ENCODE data around the gene TFPI. TPM values are rescaled to one million over a fixed set of nuclear protein-coding genes. Genes with fewer than 3 reads are reported as not detected.

Gene TFPI
- total RNA-seq, 1 experiment from 2014 or later, result 8.4 TPM

DNA sequence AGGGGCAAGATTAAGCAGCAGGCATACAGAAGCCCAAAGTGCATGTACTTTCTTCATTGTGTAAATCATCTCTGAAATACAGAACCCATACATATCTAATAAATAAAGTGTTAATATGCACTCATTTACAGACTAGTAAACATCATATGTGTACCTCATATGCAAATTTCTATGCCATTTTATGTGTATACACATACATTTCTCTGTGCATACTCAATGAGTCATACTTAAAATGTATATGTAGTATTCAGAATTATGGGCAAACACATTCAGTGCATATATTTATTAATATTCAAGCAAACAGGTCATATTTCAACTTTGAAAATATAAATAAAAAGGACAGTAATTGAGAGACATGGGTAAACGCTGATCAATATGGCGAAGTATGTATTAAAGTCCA is 50.5 kb downstream of the TFPI start:
- H3K36me3 Mint-ChIP-seq, result peaks cover 16% of the 10 kb centered on the region; the same call in 1 of the 2 replicates
- no peak overlapping the region for H3K4me3 Mint-ChIP-seq
- TF ChIP-seq ZNF121 (CRISPR knock-in tag; IDR thresholded peaks at IDR 0.05), result no peak
- no peak for TF ChIP-seq ZNF532 (CRISPR knock-in tag; IDR thresholded peaks at IDR 0.05; ENCODE audit: borderline replicate concordance)
- TF ChIP-seq FOXK1 (CRISPR knock-in tag; IDR thresholded peaks at IDR 0.05), result no peak
- TF ChIP-seq, protein P1, sequence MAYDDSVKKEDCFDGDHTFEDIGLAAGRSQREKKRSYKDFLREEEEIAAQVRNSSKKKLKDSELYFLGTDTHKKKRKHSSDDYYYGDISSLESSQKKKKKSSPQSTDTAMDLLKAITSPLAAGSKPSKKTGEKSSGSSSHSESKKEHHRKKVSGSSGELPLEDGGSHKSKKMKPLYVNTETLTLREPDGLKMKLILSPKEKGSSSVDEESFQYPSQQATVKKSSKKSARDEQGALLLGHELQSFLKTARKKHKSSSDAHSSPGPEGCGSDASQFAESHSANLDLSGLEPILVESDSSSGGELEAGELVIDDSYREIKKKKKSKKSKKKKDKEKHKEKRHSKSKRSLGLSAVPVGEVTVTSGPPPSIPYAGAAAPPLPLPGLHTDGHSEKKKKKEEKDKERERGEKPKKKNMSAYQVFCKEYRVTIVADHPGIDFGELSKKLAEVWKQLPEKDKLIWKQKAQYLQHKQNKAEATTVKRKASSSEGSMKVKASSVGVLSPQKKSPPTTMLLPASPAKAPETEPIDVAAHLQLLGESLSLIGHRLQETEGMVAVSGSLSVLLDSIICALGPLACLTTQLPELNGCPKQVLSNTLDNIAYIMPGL (CRISPR knock-in tag; IDR thresholded peaks at IDR 0.05), result no peak
- no peak for TF ChIP-seq NR3C1 (CRISPR knock-in tag; conservative IDR thresholded peaks at IDR 0.05; ENCODE audit: low read depth)
- TF ChIP-seq, protein P2, sequence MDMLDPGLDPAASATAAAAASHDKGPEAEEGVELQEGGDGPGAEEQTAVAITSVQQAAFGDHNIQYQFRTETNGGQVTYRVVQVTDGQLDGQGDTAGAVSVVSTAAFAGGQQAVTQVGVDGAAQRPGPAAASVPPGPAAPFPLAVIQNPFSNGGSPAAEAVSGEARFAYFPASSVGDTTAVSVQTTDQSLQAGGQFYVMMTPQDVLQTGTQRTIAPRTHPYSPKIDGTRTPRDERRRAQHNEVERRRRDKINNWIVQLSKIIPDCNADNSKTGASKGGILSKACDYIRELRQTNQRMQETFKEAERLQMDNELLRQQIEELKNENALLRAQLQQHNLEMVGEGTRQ (CRISPR knock-in tag; IDR thresholded peaks at IDR 0.05), result no peak
- no peak for TF ChIP-seq CBFB (CRISPR knock-in tag; IDR thresholded peaks at IDR 0.05; ENCODE audit: low read depth)
- no peak for TF ChIP-seq SP1 (CRISPR knock-in tag; conservative IDR thresholded peaks at IDR 0.05)
- TF ChIP-seq ZNF396 (CRISPR knock-in tag; IDR thresholded peaks at IDR 0.05; ENCODE audit: borderline replicate concordance), result no peak
- no peak for TF ChIP-seq RORB (CRISPR knock-in tag; IDR thresholded peaks at IDR 0.05)
- no peak for TF ChIP-seq CREB1 (CRISPR knock-in tag; IDR thresholded peaks at IDR 0.05)
- no peak for TF ChIP-seq ZNF416 (CRISPR knock-in tag; IDR thresholded peaks at IDR 0.05)
- DNase-seq (ENCODE audit: low spot score) (no peak), ATAC-seq (no peak)
- CTCF ChIA-PET, result interaction anchor here (5.9 kb wide), 1 partner anchor 76 kb away, joined by 195 read pairs; no protein-coding TSS in a partner anchor
- peaks cover 15% of the 10 kb centered on the region for H3K9me3 Mint-ChIP-seq
- POLR2A ChIA-PET, result no interaction called here
- no peak overlapping the region for H3K27ac Mint-ChIP-seq
- peaks cover 3% of the 10 kb centered on the region; the same call in 1 of the 2 replicates for H3K27me3 Mint-ChIP-seq (ENCODE audit: low read depth)
- peaks cover 23% of the 10 kb centered on the region for H3K4me1 Mint-ChIP-seq

DNA sequence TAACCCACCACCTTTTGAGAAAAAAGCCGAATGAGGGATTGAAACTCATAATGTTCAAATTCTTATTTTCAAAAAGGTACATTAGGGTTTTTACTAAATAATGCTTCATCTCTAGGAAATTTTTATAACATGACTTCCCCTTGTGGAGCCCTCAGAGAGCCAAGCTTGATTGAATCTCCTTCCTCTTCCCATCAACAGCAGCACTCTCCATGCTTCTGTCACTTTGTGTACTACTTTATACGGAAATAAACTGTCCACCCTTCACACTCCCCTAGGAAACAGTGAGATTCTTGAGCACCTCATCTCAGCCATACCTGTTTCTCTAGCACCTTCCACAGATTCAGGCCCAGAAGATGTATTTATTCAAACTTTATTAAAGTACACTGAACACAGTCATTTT is 51.8 kb downstream of the TFPI start:
- ChIA-PET CTCF (interaction anchor here (0.9 to 5.9 kb wide), 2 partner anchors 78 to 341 kb away, joined by 3 to 195 read pairs; no protein-coding TSS in a partner anchor), POLR2A (no interaction called here)
- DNase-seq (ENCODE audit: low spot score) (no peak), ATAC-seq (no peak)
- Mint-ChIP-seq H3K27me3 (ENCODE audit: low read depth) (no peaks in the 10 kb centered on the region), H3K27ac (peak overlapping the region; percentile 0), H3K9me3 (peaks cover 6% of the 10 kb centered on the region), H3K4me3 (no peak overlapping the region), H3K4me1 (peaks cover 23% of the 10 kb centered on the region), H3K36me3 (0 out of 2 replicates have a peak, but pooled peaks cover 5% of the 10 kb centered on the region)
- no peak for TF ChIP-seq TCF7 (CRISPR knock-in tag; IDR thresholded peaks at IDR 0.05; ENCODE audit: low read depth)
- no peak for TF ChIP-seq ATF3 (CRISPR knock-in tag; conservative IDR thresholded peaks at IDR 0.05)
- TF ChIP-seq SMAD3 (CRISPR knock-in tag; IDR thresholded peaks at IDR 0.05; ENCODE audit: borderline replicate concordance), result no peak
- no peak for TF ChIP-seq PREB (CRISPR knock-in tag; IDR thresholded peaks at IDR 0.05; ENCODE audit: borderline replicate concordance)
- no peak for TF ChIP-seq ETV6 (CRISPR knock-in tag; IDR thresholded peaks at IDR 0.05)
- no peak for TF ChIP-seq AR (CRISPR knock-in tag; IDR thresholded peaks at IDR 0.05)
- TF ChIP-seq NR1H2 (CRISPR knock-in tag; IDR thresholded peaks at IDR 0.05), result no peak
- no peak for TF ChIP-seq ZNF396 (CRISPR knock-in tag; IDR thresholded peaks at IDR 0.05; ENCODE audit: borderline replicate concordance)
- TF ChIP-seq ZBTB43 (CRISPR knock-in tag; IDR thresholded peaks at IDR 0.05), result no peak
- TF ChIP-seq E2F4 (CRISPR knock-in tag; IDR thresholded peaks at IDR 0.05; ENCODE audit: borderline replicate concordance, low read depth), result no peak
